Upper lobe of left lung (tissue), 6 donors: ENCODE measurements around the gene RPE65. TPM values are rescaled to one million over a fixed set of nuclear protein-coding genes. Genes with fewer than 3 reads are reported as not detected.
"Not testable (repeated sequence)": the region's sequence is repeated elsewhere in the genome, so short reads cannot be mapped to it uniquely, and the experiment has no call there.

ENCODE experiments used
- ATAC-seq, 2 donors: fragments of 200-7000 bp; cut with Tn5 transposase; one replicate each; pipeline ENCODE4 v1.9.1; 2022; ENCODE audit warnings: mild to moderate bottlenecking in 2 of 2, moderate library complexity in 2 of 2; ENCODE audit not compliant: low FRiP score in 2 of 2
- DNase-seq, 2 donors: peaks; one replicate each; pipeline ENCODE4 v3.0.0-alpha.2; 2019 to 2020
- H3K27ac ChIP-seq, 4 donors: fragments of 200-600 bp; sonication (generic); one replicate each; pipeline ENCODE4 v1.5.1; 2016 to 2019
- H3K27me3 ChIP-seq, 4 donors: fragments of 200-600 bp; sonication (generic); one replicate each; pipeline ENCODE4 v1.5.1; 2017 to 2019
- H3K36me3 ChIP-seq, 4 donors: fragments of 200-600 bp; sonication (generic); one replicate each; pipeline ENCODE4 v1.5.1; 2016 to 2019
- H3K4me1 ChIP-seq, 4 donors: fragments of 200-600 bp; sonication (generic); one replicate each; pipeline ENCODE4 v1.5.1; 2018 to 2019
- H3K4me3 ChIP-seq, 4 donors: fragments of 200-600 bp; sonication (generic); one replicate each; pipeline ENCODE4 v1.5.1; 2017 to 2019; ENCODE audit warnings: mild to moderate bottlenecking in 2 of 4, moderate library complexity in 1 of 4
- H3K9me3 ChIP-seq, 4 donors: fragments of 200-600 bp; sonication (generic); one replicate each; pipeline ENCODE4 v1.5.1; 2018 to 2019
- EP300 ChIP-seq, 4 donors: sonication (generic); formaldehyde crosslinking; IDR thresholded peaks; one replicate each; pipeline ENCODE4 v1.5.1; 2017; ENCODE audit warnings: antibody characterized with exemption in 4 of 4, control low read depth in 2 of 4
- POLR2A ChIP-seq, 4 donors: fragments of 450-650 bp; IDR thresholded peaks; one replicate each; pipeline ENCODE4 v1.5.1; 2016 to 2017; ENCODE audit warnings: antibody characterized with exemption in 4 of 4, mild to moderate bottlenecking in 2 of 4
- POLR2AphosphoS5 ChIP-seq, 2 donors: sonication (generic); formaldehyde crosslinking; IDR thresholded peaks; one replicate each; pipeline ENCODE4 v1.5.1; 2017; ENCODE audit warnings: antibody characterized with exemption in 2 of 2
- WGBS, 2 donors: methylation state at CpG; one replicate each; pipeline ENCODE4 v1.1.5; 2017 to 2018; 5-methylcytosine and 5-hydroxymethylcytosine counted together
- total RNA-seq, 6 donors: library from RNA; depleted of rRNA in 4 of 6; stranded (reverse); fragments of >200 nt in 4 of 6; gene quantifications; one replicate each; pipeline versions ENCODE4 v1.1.0 to v1.2.1, GENCODE V29; 2016 to 2021
- TF ChIP-seq, protein P1 (sequence below), 6 experiments: fragments of 450-650 bp in 4 of 6; fragments of 200-600 bp in 2 of 6; sonication (generic) in 2 of 6; IDR thresholded peaks; one replicate each; pipeline ENCODE4 v1.5.1; 2016 to 2019; ENCODE audit warnings: antibody characterized with exemption in 6 of 6
- donor health status: DM: no; HTN: no; CAD: no; lungs with moderate emphysema.
- donor health status: DM: no; HTN: yes; CAD: no; lungs with severe emphysema.

RPE65 gene
- total RNA-seq, 6 donors from 2014 or later, result not detected

- Histone ChIP-seq H3K27ac (no peak overlapping the region), H3K36me3 (no peaks in the 10 kb centered on the region), H3K27me3 (no peaks in the 10 kb centered on the region), H3K4me1 (no peaks in the 10 kb centered on the region), H3K9me3 (no peaks in the 10 kb centered on the region), H3K4me3 (no peak overlapping the region)
- no peak for DNase-seq
- ATAC-seq, result no peak
- TF ChIP-seq POLR2A (IDR thresholded peaks at IDR 0.05), result no peak
- no peak for TF ChIP-seq EP300 (IDR thresholded peaks at IDR 0.05)
- no peak for TF ChIP-seq POLR2AphosphoS5 (IDR thresholded peaks at IDR 0.05)
- TF ChIP-seq, protein P1, sequence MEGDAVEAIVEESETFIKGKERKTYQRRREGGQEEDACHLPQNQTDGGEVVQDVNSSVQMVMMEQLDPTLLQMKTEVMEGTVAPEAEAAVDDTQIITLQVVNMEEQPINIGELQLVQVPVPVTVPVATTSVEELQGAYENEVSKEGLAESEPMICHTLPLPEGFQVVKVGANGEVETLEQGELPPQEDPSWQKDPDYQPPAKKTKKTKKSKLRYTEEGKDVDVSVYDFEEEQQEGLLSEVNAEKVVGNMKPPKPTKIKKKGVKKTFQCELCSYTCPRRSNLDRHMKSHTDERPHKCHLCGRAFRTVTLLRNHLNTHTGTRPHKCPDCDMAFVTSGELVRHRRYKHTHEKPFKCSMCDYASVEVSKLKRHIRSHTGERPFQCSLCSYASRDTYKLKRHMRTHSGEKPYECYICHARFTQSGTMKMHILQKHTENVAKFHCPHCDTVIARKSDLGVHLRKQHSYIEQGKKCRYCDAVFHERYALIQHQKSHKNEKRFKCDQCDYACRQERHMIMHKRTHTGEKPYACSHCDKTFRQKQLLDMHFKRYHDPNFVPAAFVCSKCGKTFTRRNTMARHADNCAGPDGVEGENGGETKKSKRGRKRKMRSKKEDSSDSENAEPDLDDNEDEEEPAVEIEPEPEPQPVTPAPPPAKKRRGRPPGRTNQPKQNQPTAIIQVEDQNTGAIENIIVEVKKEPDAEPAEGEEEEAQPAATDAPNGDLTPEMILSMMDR (IDR thresholded peaks at IDR 0.05), result no peak
- WGBS, 2 donors, result 69 to 79% methylated on average over 4 of the region's 4 CpGs
Observed at GRCh38 chr1:68429233-68429808, 20.4 kb downstream of the RPE65 start.

DNA sequence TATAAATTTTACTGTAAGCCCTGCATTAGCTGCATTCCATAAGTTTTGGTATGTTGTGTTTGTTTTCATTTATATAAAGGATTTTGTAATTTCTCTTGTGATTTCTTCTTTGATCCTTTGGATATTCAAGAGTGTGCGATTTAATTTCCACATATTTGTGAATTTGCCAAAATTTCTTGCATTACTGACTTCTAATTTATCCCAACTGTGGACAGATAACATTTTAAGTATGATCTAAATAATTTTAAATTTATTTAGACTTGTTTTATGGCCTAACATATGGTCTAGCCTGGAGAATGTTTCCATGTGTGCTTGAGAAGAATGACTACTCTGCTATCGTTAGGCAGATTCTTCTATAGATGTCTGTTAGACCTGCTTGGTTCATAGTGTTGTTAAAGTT, 23.2 kb downstream of the RPE65 start:
- Histone ChIP-seq H3K9me3 (no peaks in the 10 kb centered on the region), H3K27ac (no peak overlapping the region), H3K36me3 (no peaks in the 10 kb centered on the region), H3K4me3 (no peak overlapping the region), H3K27me3 (no peaks in the 10 kb centered on the region), H3K4me1 (no peaks in the 10 kb centered on the region)
- TF ChIP-seq EP300 (IDR thresholded peaks at IDR 0.05) (no peak), POLR2A (IDR thresholded peaks at IDR 0.05) (no peak), POLR2AphosphoS5 (IDR thresholded peaks at IDR 0.05) (no peak)
- TF ChIP-seq, protein P1 (IDR thresholded peaks at IDR 0.05), result no peak
- ATAC-seq, result no peak
- 77 to 82% methylated on average over 2 of the region's 2 CpGs for WGBS, 2 donors
- no peak for DNase-seq

GRCh38 chr1:68421350-68421749, 28.4 kb downstream of the RPE65 start:
- DNase-seq (no peak), ATAC-seq (no peak)
- no peak overlapping the region for H3K4me3 ChIP-seq
- no peaks in the 10 kb centered on the region for H3K4me1 ChIP-seq
- WGBS, 2 donors, result 85 to 87% methylated on average over 5 of the region's 5 CpGs
- no peak overlapping the region for H3K27ac ChIP-seq
- no peak for TF ChIP-seq POLR2A (IDR thresholded peaks at IDR 0.05)
- no peak for TF ChIP-seq POLR2AphosphoS5 (IDR thresholded peaks at IDR 0.05)
- no peak for TF ChIP-seq EP300 (IDR thresholded peaks at IDR 0.05)
- TF ChIP-seq, protein P1 (IDR thresholded peaks at IDR 0.05), result no peak
- no peaks in the 10 kb centered on the region for H3K36me3 ChIP-seq
- no peaks in the 10 kb centered on the region for H3K9me3 ChIP-seq
- no peaks in the 10 kb centered on the region for H3K27me3 ChIP-seq

- 78 to 81% methylated on average over 2 of the region's 2 CpGs for WGBS, 2 donors
- H3K4me3 ChIP-seq, result no peak overlapping the region
- TF ChIP-seq, protein P1 (IDR thresholded peaks at IDR 0.05), result no peak
- TF ChIP-seq EP300 (IDR thresholded peaks at IDR 0.05) (no peak), POLR2AphosphoS5 (IDR thresholded peaks at IDR 0.05) (no peak), POLR2A (IDR thresholded peaks at IDR 0.05) (no peak)
- no peaks in the 10 kb centered on the region for H3K9me3 ChIP-seq
- no peaks in the 10 kb centered on the region for H3K4me1 ChIP-seq
- no peaks in the 10 kb centered on the region for H3K36me3 ChIP-seq
- no peaks in the 10 kb centered on the region for H3K27me3 ChIP-seq
- no peak for DNase-seq
- no peak for ATAC-seq
- no peak overlapping the region for H3K27ac ChIP-seq
Observed at GRCh38 chr1:68409426-68409825, 40.3 kb downstream of the RPE65 start.

GRCh38 chr1:68401506-68401905, 48.2 kb downstream of the RPE65 start:
- no peaks in the 10 kb centered on the region for H3K4me1 ChIP-seq
- no peak for TF ChIP-seq POLR2A (IDR thresholded peaks at IDR 0.05)
- TF ChIP-seq EP300 (IDR thresholded peaks at IDR 0.05), result no peak

GRCh38 chr1:68395575-68395974, 54.2 kb downstream of the RPE65 start:
- H3K4me1 ChIP-seq, H3K4me3 ChIP-seq, DNase-seq, H3K27ac ChIP-seq, H3K27me3 ChIP-seq, H3K36me3 ChIP-seq, H3K9me3 ChIP-seq, ATAC-seq: not testable (repeated sequence)
- 91 to 93% methylated on average over 3 of the region's 3 CpGs for WGBS, 2 donors

More at GRCh38 chr1:68401506-68401905, 48.2 kb downstream of the RPE65 start:
- no peak for ATAC-seq
- WGBS, 2 donors, result 50 to 63% methylated on average over 4 of the region's 4 CpGs
- Histone ChIP-seq H3K27me3 (no peaks in the 10 kb centered on the region), H3K4me3 (no peak overlapping the region), H3K27ac (no peak overlapping the region), H3K36me3 (no peaks in the 10 kb centered on the region), H3K9me3 (no peaks in the 10 kb centered on the region)
- DNase-seq, result no peak

DNA sequence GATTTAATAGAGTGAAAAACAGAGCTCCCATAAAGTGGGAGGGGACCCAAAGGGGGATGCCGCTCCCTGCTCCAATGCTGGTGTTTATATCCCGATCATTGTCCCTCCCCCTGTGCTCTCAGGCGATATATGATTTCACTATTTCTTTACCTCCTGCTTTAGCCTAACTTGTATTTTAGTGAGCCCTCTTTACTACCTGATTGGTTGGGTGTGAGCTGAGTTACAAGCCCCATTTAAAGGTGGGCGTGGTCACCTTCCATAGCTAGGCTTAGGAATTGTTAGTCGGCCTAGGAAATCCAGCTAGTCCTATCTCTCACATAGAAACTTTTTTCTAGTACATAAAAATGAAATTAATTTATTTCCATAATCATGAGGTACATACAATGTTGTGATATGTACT, 57.3 kb downstream of the RPE65 start:
- WGBS, 2 donors, result 80 to 85% methylated on average over 5 of the region's 5 CpGs
- not testable (repeated sequence) for H3K27me3 ChIP-seq, H3K9me3 ChIP-seq, DNase-seq, H3K4me3 ChIP-seq, H3K36me3 ChIP-seq, ATAC-seq, H3K4me1 ChIP-seq, H3K27ac ChIP-seq

DNA sequence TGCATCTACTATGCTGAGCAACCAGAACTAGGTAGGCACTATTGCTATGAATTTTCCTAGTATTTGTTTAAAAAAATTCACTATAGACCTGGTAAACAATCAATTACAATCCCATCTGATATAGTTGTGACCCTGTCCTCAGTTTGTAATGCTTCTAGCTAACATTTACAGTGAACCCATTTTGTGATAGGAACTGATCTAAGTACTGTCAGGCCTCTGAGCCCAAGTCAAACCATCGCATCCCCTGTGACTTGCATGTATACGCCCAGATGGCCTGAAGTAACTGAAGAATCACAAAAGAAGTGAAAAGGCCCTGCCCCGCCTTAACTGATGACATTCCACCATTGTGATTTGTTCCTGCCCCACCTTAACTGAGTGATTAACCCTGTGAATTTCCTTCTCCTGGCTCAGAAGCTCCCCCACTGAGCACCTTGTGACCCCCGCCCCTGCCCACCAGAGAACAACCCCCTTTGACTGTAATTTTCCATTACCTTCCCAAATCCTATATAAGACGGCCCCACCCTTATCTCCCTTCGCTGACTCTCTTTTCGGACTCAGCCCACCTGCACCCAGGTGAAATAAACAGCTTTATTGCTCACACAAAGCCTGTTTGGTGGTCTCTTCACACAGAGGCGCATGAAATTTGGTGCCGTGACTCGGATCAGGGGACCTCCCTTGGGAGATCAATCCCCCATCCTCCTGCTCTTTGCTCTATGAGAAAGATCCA, 63.8 kb downstream of the RPE65 start:
- not testable (repeated sequence) for H3K27ac ChIP-seq, H3K27me3 ChIP-seq, H3K4me1 ChIP-seq, H3K36me3 ChIP-seq, ATAC-seq, H3K4me3 ChIP-seq, DNase-seq, H3K9me3 ChIP-seq
- WGBS, 2 donors, result 87 to 89% methylated on average over 9 to 10 of the region's 10 CpGs
